HCEC 1CT (cell line): ENCODE measurements around the gene TLCD2.
"Not testable (repeated sequence)": the region's sequence is repeated elsewhere in the genome, so short reads cannot be mapped to it uniquely, and the experiment has no call there.

Source experiments
- DNase-seq: peaks from one replicate; pipeline ENCODE4 v3.0.0-alpha.2; 2017

The TLCD2 gene

GRCh38 chr17:1683459-1683858 lies 26.7 kb downstream of the TLCD2 start:
- DNase-seq, result no peak

- no peak for DNase-seq
Measured at GRCh38 chr17:1676401-1676800, 33.8 kb downstream of the TLCD2 start.

DNA sequence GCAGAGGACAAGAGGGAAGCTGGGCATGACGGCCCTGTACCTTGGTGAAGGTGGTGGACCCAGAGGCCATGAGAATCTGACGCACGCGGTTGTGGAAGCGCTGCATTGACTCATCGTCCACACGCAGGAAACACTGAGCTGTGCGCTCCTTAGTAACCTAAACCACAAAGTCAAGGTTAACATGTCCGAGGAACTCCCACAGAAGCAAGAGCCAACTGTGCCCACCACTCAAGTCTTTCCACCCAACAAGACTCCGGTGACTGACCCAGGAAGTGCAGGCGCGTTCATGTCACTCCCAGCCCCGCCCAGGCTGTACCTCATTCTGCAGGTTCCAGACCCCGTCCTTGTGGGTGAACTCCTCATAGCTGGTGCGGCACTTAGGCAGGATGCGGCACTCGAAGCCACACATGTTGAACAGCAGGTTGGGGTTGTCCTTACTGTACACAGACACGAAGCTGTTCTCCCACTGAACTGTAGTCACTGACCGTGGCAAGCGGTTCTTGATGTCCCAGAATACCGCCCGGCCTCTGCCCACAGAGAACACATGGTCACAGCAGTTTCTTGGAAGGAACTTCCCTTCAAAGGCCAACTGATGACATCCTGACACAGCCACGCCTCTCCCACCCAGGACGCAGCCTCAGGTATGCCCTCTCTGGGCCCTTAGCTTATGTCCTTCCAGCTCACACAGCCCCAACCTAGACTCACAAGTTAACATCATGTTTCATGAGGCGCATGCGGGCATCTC lies 37.0 kb downstream of the TLCD2 start:
- no peak for DNase-seq

- not testable (repeated sequence) for DNase-seq
Measured at GRCh38 chr17:1663934-1664333, 46.2 kb downstream of the TLCD2 start.

DNA sequence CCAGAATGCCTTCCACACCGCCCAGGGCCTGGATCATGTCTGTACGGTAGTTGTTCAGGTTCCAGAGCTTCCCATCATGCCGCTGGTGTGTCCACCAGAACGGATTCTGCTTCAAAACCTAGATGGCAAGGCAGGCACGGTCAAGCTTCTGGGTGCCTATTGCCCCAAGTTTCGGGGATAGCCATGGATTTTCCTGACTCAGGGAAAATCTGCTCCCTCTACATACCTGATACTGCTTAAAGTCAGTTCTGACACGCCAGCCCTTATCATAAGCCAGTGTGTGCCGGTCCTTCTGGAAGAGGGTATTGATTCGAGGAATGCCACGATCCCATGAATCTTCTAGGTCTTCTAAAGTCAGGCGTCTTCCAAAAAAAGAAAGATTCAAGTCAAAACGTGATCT lies 49.1 kb downstream of the TLCD2 start:
- DNase-seq, result no peak

DNA sequence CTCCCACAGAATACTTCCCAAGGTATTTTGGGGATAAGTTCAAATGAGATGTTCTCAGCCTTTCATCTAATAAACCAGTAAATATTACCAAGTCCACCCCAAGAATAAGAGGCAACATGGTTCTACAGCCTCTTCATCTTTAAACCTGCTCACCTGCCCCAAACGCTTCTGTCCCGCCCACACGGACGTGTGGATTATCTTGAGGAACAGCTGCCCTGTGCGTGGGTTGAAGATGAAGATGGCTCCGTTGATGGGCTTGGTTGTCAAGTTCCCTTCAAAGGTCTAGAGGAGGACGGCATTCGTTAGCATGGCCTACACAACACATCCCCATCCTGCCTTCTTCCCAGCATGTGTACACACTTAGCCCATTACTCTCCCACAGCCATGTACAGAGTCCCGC lies 52.1 kb downstream of the TLCD2 start:
- DNase-seq, result no peak

DNA sequence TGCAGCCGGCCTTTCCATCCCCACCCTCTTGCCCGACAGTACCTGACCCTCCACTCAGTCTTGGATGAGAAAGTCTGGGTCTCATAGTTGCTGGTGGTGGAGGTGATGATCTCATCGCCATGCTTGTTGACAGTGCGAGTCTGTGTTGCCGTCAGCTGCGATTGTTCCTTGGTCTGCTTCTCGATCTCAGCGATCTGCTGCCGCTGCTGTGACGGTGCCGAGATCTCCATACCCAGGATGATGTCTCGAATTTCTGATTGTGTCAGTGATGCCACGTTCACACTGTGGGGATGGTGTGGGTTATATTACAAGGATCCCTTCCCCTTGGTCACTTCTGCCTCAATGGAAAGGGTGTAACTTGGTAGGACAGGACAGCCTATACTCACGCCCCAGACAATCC lies 56.4 kb downstream of the TLCD2 start:
- no peak for DNase-seq

DNA sequence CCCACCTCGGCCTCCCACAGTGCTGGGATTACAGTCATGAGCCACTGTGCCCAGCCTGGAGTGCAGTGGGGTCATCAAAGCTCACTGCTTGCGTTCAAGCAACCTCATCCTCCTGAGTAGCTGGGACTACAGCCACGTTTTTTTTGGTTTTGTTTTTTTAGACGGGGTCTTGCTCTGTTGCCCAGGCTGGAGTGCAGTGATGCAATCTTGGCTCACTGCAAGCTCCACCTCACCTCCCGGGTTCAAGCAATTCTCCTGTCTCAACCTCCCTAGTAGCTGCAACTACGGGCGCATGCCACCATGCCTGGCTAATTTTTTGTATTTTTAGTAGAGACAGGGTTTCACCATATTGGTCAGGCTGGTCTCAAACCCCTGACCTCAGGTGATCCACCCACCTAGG lies 57.4 kb downstream of the TLCD2 start:
- not testable (repeated sequence) for DNase-seq
